ENCODE data around the gene IL1R2. TPM values are rescaled to one million over a fixed set of nuclear protein-coding genes. Genes with fewer than 3 reads are reported as not detected.

IL1R2 gene
- total and polyA plus RNA-seq, 2 of the 13 experiments (the other 11 are each of a cell fraction or from before 2014, with no cell fraction given), result 3.6 to 7.3 TPM

DNA sequence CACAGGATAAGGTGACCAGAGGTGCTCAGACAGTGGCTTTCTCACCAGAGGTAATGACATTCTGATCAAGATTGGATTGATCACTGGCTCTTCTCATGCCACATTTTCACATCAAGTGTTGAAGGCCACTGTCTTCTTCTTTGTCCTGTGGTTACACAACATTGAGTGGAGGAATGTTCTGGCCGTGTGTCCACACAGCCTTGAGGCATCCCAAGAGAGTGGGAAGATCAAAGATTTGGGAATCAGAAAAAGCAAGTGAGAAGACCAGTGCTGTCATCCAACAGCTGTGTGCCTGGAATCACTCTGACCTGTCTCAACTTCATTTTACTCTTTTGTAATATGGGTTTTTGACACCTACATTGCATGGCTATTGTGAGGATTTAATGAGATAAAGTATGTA, 67.4 kb downstream of the IL1R2 start (continued):
- peak; percentile 17; the same call in 1 of the 2 replicates for TF ChIP-seq DPF2 (CRISPR knock-in tag; IDR thresholded peaks at IDR 0.05; ENCODE audit: borderline replicate concordance, low read depth)
- no peak for TF ChIP-seq BHLHE40 (IDR thresholded peaks at IDR 0.05; ENCODE audit: low read length)
- 0 out of 2 replicates have a peak, but pooled peaks have one; percentile 51 for TF ChIP-seq ZNF644 (CRISPR knock-in tag; IDR thresholded peaks at IDR 0.05; ENCODE audit: low read depth)
- TF ChIP-seq RBFOX2 (IDR thresholded peaks at IDR 0.05; ENCODE audit: low read depth, low read length), result peak; percentile 71; the same call in 1 of the 2 replicates
- TF ChIP-seq SATB2 (CRISPR knock-in tag; IDR thresholded peaks at IDR 0.05), result no peak
- no peak for TF ChIP-seq ZNF383 (CRISPR knock-in tag; IDR thresholded peaks at IDR 0.05; ENCODE audit: borderline replicate concordance)
- TF ChIP-seq HOXA9 (CRISPR knock-in tag; IDR thresholded peaks at IDR 0.05; ENCODE audit: borderline replicate concordance), result no peak
- TF ChIP-seq ATAD3A (CRISPR knock-in tag; IDR thresholded peaks at IDR 0.05), result no peak
- TF ChIP-seq ZFP41 (CRISPR knock-in tag; IDR thresholded peaks at IDR 0.05; ENCODE audit: borderline replicate concordance), result no peak
- TF ChIP-seq MBD4 (IDR thresholded peaks at IDR 0.05; ENCODE audit: borderline replicate concordance, low read length), result no peak
- no peak for TF ChIP-seq SMAD1 (CRISPR knock-in tag; IDR thresholded peaks at IDR 0.05; ENCODE audit: borderline replicate concordance, low read depth)
- TF ChIP-seq, protein P1, sequence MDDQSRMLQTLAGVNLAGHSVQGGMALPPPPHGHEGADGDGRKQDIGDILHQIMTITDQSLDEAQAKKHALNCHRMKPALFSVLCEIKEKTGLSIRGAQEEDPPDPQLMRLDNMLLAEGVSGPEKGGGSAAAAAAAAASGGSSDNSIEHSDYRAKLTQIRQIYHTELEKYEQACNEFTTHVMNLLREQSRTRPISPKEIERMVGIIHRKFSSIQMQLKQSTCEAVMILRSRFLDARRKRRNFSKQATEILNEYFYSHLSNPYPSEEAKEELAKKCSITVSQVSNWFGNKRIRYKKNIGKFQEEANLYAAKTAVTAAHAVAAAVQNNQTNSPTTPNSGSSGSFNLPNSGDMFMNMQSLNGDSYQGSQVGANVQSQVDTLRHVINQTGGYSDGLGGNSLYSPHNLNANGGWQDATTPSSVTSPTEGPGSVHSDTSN (CRISPR knock-in tag; IDR thresholded peaks at IDR 0.05; ENCODE audit: borderline replicate concordance), result no peak
- TF ChIP-seq SALL2 (CRISPR knock-in tag; IDR thresholded peaks at IDR 0.05), result no peak
- no peak for TF ChIP-seq ZNF20 (CRISPR knock-in tag; IDR thresholded peaks at IDR 0.05)
- TF ChIP-seq ZNF225 (CRISPR knock-in tag; IDR thresholded peaks at IDR 0.05), result no peak
- no peak for TF ChIP-seq GZF1 (CRISPR knock-in tag; IDR thresholded peaks at IDR 0.05)
- TF ChIP-seq, protein P2, sequence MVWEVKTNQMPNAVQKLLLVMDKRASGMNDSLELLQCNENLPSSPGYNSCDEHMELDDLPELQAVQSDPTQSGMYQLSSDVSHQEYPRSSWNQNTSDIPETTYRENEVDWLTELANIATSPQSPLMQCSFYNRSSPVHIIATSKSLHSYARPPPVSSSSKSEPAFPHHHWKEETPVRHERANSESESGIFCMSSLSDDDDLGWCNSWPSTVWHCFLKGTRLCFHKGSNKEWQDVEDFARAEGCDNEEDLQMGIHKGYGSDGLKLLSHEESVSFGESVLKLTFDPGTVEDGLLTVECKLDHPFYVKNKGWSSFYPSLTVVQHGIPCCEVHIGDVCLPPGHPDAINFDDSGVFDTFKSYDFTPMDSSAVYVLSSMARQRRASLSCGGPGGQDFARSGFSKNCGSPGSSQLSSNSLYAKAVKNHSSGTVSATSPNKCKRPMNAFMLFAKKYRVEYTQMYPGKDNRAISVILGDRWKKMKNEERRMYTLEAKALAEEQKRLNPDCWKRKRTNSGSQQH (CRISPR knock-in tag; IDR thresholded peaks at IDR 0.05; ENCODE audit: low read depth), result no peak
- TF ChIP-seq, protein P3, sequence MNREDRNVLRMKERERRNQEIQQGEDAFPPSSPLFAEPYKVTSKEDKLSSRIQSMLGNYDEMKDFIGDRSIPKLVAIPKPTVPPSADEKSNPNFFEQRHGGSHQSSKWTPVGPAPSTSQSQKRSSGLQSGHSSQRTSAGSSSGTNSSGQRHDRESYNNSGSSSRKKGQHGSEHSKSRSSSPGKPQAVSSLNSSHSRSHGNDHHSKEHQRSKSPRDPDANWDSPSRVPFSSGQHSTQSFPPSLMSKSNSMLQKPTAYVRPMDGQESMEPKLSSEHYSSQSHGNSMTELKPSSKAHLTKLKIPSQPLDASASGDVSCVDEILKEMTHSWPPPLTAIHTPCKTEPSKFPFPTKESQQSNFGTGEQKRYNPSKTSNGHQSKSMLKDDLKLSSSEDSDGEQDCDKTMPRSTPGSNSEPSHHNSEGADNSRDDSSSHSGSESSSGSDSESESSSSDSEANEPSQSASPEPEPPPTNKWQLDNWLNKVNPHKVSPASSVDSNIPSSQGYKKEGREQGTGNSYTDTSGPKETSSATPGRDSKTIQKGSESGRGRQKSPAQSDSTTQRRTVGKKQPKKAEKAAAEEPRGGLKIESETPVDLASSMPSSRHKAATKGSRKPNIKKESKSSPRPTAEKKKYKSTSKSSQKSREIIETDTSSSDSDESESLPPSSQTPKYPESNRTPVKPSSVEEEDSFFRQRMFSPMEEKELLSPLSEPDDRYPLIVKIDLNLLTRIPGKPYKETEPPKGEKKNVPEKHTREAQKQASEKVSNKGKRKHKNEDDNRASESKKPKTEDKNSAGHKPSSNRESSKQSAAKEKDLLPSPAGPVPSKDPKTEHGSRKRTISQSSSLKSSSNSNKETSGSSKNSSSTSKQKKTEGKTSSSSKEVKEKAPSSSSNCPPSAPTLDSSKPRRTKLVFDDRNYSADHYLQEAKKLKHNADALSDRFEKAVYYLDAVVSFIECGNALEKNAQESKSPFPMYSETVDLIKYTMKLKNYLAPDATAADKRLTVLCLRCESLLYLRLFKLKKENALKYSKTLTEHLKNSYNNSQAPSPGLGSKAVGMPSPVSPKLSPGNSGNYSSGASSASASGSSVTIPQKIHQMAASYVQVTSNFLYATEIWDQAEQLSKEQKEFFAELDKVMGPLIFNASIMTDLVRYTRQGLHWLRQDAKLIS (CRISPR knock-in tag; IDR thresholded peaks at IDR 0.05), result no peak
- no peak for TF ChIP-seq ZNF558 (CRISPR knock-in tag; IDR thresholded peaks at IDR 0.05; ENCODE audit: borderline replicate concordance)
- no peak for TF ChIP-seq SPEN (CRISPR knock-in tag; IDR thresholded peaks at IDR 0.05; ENCODE audit: low read depth)
- no peak for TF ChIP-seq ZNF256 (CRISPR knock-in tag; conservative IDR thresholded peaks at IDR 0.05)
- no peak for TF ChIP-seq ZNF263 (CRISPR knock-in tag; IDR thresholded peaks at IDR 0.05)
- TF ChIP-seq TRIM24 (CRISPR knock-in tag; IDR thresholded peaks at IDR 0.05), result no peak
- TF ChIP-seq ZNF430 (CRISPR knock-in tag; IDR thresholded peaks at IDR 0.05), result no peak
- no peak for TF ChIP-seq ZNF839 (CRISPR knock-in tag; IDR thresholded peaks at IDR 0.05; ENCODE audit: borderline replicate concordance)
- TF ChIP-seq ZNF605 (CRISPR knock-in tag; IDR thresholded peaks at IDR 0.05), result 0 out of 2 replicates have a peak, but pooled peaks have one; percentile 24
- no peak for TF ChIP-seq NCOR1 (IDR thresholded peaks at IDR 0.05; ENCODE audit: borderline replicate concordance, low read length)
